ENCODE results near the gene NEO1.

DNA sequence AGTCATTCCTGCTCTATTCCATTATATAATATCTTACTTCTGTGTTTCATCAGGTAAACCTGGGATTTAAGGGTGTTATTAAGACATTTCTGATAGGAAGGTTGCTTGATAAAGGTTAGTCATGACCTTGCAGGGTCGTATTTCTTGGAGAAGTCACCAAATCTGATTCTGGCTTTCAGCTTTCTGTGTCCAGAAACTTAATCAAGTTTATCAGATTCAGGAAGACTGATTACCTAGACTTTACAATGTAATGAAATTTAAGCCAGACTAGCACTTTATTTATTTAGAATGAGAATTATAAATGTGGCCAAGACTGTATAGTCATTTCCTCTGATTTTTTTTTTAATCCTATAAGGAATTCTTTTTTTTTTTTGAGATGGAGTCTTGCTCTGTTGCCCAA lies 81.9 kb downstream of the NEO1 start:
- TF ChIP-seq, protein P1, sequence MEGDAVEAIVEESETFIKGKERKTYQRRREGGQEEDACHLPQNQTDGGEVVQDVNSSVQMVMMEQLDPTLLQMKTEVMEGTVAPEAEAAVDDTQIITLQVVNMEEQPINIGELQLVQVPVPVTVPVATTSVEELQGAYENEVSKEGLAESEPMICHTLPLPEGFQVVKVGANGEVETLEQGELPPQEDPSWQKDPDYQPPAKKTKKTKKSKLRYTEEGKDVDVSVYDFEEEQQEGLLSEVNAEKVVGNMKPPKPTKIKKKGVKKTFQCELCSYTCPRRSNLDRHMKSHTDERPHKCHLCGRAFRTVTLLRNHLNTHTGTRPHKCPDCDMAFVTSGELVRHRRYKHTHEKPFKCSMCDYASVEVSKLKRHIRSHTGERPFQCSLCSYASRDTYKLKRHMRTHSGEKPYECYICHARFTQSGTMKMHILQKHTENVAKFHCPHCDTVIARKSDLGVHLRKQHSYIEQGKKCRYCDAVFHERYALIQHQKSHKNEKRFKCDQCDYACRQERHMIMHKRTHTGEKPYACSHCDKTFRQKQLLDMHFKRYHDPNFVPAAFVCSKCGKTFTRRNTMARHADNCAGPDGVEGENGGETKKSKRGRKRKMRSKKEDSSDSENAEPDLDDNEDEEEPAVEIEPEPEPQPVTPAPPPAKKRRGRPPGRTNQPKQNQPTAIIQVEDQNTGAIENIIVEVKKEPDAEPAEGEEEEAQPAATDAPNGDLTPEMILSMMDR (IDR thresholded peaks at IDR 0.05; ENCODE audit: low read length) = no peak
- TF ChIP-seq EZH2phosphoT487 (IDR thresholded peaks at IDR 0.05; ENCODE audit: low read length) = no peak
- TF ChIP-seq EZH2 (optimal IDR thresholded peaks at IDR 0.05; ENCODE audit: low read depth, low read length) = no peak
